Left lung (tissue), 10 donors: Measurements from ENCODE around the gene SH3PXD2B. TPM values are rescaled to one million over a fixed set of nuclear protein-coding genes. Genes with fewer than 3 reads are reported as not detected.

ENCODE experiments used
- ATAC-seq: fragments of 200-7000 bp; cut with Tn5 transposase; one replicate; pipeline ENCODE4 v1.9.1; 2020; ENCODE audit warnings: moderate library complexity
- DNase-seq, 4 donors: peaks; one replicate each; pipeline ENCODE4 v3.0.0-alpha.2; 2013 to 2020
- H3K27ac ChIP-seq, 2 donors: fragments of 200-600 bp; sonication (generic) in 1 of 2; one replicate each; pipeline versions ENCODE4 v1.5.0 to v1.8.0; 2020 to 2021
- H3K27me3 ChIP-seq, 2 donors: fragments of 200-600 bp; sonication (generic) in 1 of 2; one replicate each; pipeline versions ENCODE4 v1.5.0 to v1.8.0; 2020 to 2021
- H3K36me3 ChIP-seq, 2 donors: fragments of 200-600 bp; sonication (generic) in 1 of 2; one replicate each; pipeline versions ENCODE4 v1.5.0 to v1.8.0; 2020 to 2021
- H3K4me1 ChIP-seq, 2 donors: fragments of 200-600 bp; one replicate each; pipeline ENCODE4 v1.8.0; 2021
- H3K4me3 ChIP-seq, 2 donors: fragments of 200-600 bp; sonication (generic) in 1 of 2; one replicate each; pipeline versions ENCODE4 v1.5.0 to v1.8.0; 2020 to 2021; ENCODE audit warnings: mild to moderate bottlenecking in 1 of 2
- H3K9me3 ChIP-seq, 2 donors: fragments of 200-600 bp; sonication (generic) in 1 of 2; one replicate each; pipeline versions ENCODE4 v1.5.0 to v1.8.0; 2020 to 2021
- intact Hi-C, 2 donors: fragments of 100-400 bp; cut with DNase I; formaldehyde crosslinking; loops; one replicate each; pipeline versions ENCODE4 v1.11.2 to v1.14.2; 2022
- polyA plus RNA-seq, 6 donors: library from polyadenylated mRNA; unstranded; fragments of 120-200 nt; gene quantifications; one replicate each; pipeline ENCODE4 v1.2.1, GENCODE V29; 2013; ENCODE audit not compliant: insufficient read length in 6 of 6
- total RNA-seq, 2 donors: library from RNA; stranded (reverse); fragmentation: NEBNext Ultra II Directional; extraction: Animal tissue kit (Norgen Biotek cat#: 25700); gene quantifications; one replicate each; pipeline ENCODE4 v1.2.1, GENCODE V29; 2021
- TF ChIP-seq, protein P1 (sequence below), 2 donors: fragments of 200-600 bp; sonication (generic) in 1 of 2; IDR thresholded peaks; one replicate each; pipeline versions ENCODE4 v1.5.0 to v1.8.0; 2021; ENCODE audit warnings: antibody characterized with exemption in 2 of 2
- donor health status: DM: no; HTN: yes; CAD: no.
- donor health status: DM: no; HTN: no; CAD: no.

The SH3PXD2B gene
- total and polyA plus RNA-seq, 8 donors = 35.4 to 57.5 (median 43.8) TPM

DNA sequence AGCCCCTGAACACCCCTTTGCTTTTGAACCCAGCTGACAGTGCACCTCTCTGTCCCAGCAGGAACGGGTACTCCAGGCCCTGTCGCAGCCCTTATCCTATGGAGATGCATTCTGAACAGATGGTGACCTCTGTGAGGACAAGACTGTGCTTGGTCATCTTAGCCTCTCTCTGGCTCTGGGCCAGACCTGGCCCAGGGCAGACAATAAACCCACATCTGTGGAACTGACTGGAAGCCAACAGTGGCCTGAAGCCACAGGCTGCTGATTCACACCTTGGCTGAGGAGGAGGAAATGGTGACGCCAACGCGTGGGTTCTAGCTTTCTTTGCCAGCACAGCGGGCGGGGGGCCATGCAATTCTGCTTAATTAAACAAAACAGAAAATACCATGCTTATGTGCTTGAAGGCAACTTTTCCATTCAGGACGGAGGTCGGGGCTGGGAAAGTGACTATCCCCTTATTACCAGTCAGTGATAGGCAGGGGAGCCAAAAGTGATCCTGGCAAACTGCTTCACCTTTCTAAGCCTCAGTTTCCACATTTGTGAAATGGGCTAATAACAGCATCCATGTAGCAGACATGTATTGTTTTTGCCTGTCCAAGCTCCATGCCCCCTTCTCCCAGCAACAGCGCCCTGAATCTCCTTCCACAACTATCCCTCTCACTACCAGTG is 10.8 kb downstream of the SH3PXD2B start:
- Histone ChIP-seq H3K9me3 (no peaks in the 10 kb centered on the region), H3K27me3 (no peaks in the 10 kb centered on the region), H3K4me1 (peaks cover 18 to 66% of the 10 kb centered on the region in 2 donors), H3K4me3 (no peak overlapping the region), H3K36me3 (peaks cover 0 to 2% of the 10 kb centered on the region in 2 donors), H3K27ac (peak overlapping the region; percentile 28 to 69)
- TF ChIP-seq, protein P1, sequence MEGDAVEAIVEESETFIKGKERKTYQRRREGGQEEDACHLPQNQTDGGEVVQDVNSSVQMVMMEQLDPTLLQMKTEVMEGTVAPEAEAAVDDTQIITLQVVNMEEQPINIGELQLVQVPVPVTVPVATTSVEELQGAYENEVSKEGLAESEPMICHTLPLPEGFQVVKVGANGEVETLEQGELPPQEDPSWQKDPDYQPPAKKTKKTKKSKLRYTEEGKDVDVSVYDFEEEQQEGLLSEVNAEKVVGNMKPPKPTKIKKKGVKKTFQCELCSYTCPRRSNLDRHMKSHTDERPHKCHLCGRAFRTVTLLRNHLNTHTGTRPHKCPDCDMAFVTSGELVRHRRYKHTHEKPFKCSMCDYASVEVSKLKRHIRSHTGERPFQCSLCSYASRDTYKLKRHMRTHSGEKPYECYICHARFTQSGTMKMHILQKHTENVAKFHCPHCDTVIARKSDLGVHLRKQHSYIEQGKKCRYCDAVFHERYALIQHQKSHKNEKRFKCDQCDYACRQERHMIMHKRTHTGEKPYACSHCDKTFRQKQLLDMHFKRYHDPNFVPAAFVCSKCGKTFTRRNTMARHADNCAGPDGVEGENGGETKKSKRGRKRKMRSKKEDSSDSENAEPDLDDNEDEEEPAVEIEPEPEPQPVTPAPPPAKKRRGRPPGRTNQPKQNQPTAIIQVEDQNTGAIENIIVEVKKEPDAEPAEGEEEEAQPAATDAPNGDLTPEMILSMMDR (IDR thresholded peaks at IDR 0.05) = no peak
- ATAC-seq (peak; percentile 35), DNase-seq (peak in 2 of 4 donors; percentile 79 to 85)
- intact Hi-C loops = no loop called here

DNA sequence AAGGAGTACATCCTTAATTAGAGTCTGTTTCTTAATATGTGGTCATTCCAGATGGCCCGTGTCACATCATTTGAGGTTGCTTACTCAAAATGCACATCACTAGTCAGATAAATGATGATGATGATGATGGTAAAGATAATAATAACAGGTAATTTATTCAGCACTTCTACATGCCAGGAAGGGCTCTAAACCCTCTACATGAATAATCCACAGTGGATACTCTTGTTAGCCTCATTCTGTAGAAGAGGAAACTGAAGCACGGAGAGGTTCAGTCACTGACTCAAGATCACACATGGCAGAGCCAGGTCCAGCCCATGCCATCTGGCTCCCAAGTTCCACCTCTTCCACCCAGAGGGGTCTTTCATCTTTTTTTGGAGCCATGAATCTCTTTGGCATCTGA is 11.7 kb downstream of the SH3PXD2B start:
- no peak for ATAC-seq
- TF ChIP-seq, protein P1 (IDR thresholded peaks at IDR 0.05) = no peak
- H3K27ac ChIP-seq = no peak overlapping the region
- peaks cover 22 to 66% of the 10 kb centered on the region in 2 donors for H3K4me1 ChIP-seq
- no peaks in the 10 kb centered on the region for H3K27me3 ChIP-seq
- intact Hi-C loops = no loop called here
- peaks cover 0 to 2% of the 10 kb centered on the region in 2 donors for H3K36me3 ChIP-seq
- H3K4me3 ChIP-seq = no peak overlapping the region
- no peaks in the 10 kb centered on the region for H3K9me3 ChIP-seq
- no peak for DNase-seq

DNA sequence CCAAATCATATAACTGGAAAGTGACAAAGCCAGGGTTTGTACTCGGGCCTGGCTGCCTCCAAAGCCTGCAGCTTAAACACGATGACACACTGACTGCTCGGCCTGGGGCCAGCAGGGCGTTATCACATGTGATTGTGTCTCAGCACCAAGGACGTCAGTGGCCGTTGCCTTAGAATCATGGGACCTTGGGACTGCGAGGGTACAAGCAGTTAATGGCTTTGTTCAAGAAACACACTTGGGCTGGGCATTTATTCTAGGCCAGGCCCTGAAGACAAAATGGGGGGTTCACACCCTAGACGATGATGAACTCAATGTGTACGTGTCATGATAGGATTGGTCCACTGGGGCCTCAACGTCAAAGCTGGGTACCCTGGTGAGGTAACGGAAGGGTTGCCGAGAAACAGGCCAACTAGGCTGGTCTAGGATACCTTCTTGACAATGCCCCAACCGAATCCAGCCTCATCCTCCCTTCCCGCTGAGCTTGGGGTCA is 13.0 kb downstream of the SH3PXD2B start:
- no peak overlapping the region for H3K4me3 ChIP-seq
- TF ChIP-seq, protein P1 (IDR thresholded peaks at IDR 0.05) = no peak
- intact Hi-C loops = no loop called here
- DNase-seq (peak in 1 of 4 donors; percentile 39), ATAC-seq (no peak)
- H3K36me3 ChIP-seq = peaks cover 0 to 7% of the 10 kb centered on the region in 2 donors
- no peaks in the 10 kb centered on the region for H3K27me3 ChIP-seq
- H3K27ac ChIP-seq = no peak overlapping the region
- H3K4me1 ChIP-seq = peaks cover 27 to 67% of the 10 kb centered on the region in 2 donors
- H3K9me3 ChIP-seq = no peaks in the 10 kb centered on the region

DNA sequence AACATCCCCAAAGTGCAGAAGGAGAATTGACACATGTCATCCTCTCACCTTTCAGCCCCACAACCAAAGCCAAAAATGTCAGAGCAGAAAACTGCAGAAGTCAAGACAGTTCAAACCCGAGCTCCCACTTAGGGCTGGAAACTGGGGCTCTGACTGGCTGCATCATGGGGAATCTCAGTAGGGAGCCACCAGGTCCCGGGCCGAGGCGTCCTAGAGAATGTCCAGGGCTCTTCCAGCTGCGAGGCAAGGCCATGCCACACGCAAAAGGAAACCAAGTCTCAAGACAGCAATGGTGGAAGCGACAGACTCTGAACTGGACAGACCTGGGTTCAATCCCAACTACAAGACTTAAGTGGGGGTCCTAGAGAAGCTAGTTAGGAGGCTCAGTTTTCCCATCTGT is 13.8 kb downstream of the SH3PXD2B start:
- TF ChIP-seq, protein P1 (IDR thresholded peaks at IDR 0.05) = no peak
- intact Hi-C loops = no loop called here
- no peaks in the 10 kb centered on the region for H3K27me3 ChIP-seq
- peaks cover 0 to 16% of the 10 kb centered on the region in 2 donors for H3K36me3 ChIP-seq
- no peaks in the 10 kb centered on the region for H3K9me3 ChIP-seq
- H3K4me3 ChIP-seq = no peak overlapping the region
- no peak for ATAC-seq
- peaks cover 24 to 61% of the 10 kb centered on the region in 2 donors for H3K4me1 ChIP-seq
- no peak overlapping the region for H3K27ac ChIP-seq
- peak in 1 of 4 donors; percentile 34 for DNase-seq

DNA sequence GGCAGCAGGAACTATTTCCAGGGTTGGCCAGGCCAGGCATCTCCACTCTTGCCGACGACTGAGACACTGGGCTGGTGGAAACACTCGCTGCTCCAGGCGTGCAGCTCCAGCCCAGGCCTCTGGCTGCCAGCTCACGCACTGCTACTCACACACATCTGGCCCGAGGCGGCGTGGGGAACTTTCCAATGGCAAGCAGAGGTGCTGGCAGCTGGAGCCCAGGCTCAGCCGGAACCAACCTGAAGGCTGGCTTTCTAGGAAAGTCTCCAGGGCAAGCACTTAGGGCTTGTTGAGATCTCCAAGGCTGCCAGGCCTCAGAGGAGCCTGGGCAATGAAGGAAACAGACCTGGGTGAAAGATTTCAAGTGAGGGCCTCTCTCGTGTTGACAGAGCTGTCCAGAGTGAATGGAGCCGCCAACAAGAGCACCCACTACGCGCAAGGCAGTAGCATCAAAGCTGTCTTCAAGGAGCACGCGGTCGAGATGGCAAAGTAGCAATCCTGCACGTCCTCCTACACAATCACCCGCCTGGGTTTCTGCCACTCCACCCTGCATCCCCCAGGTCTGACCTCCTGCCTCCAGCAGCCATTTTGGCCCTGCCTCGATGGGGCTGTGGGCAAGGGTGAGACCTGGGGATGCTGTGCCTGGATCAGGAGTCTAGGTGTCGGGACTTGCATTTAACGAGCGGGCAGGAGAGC is 14.4 kb downstream of the SH3PXD2B start:
- DNase-seq (peak in 2 of 4 donors; percentile 65 to 75), ATAC-seq (peak; percentile 66)
- peaks cover 24 to 55% of the 10 kb centered on the region in 2 donors for H3K4me1 ChIP-seq
- TF ChIP-seq, protein P1 (IDR thresholded peaks at IDR 0.05) = no peak
- H3K36me3 ChIP-seq = peaks cover 0 to 17% of the 10 kb centered on the region in 2 donors
- H3K27ac ChIP-seq = no peak overlapping the region
- intact Hi-C loops = no loop called here
- no peaks in the 10 kb centered on the region for H3K9me3 ChIP-seq
- no peaks in the 10 kb centered on the region for H3K27me3 ChIP-seq
- H3K4me3 ChIP-seq = no peak overlapping the region
